Liver (tissue), 3 donors: ENCODE measurements around the gene STIM2.

Experiments used
- EGR1 ChIP-seq, 2 donors: IDR thresholded peaks; 2 replicates each; pipeline ENCODE4 v1.6.1; 2016 to 2018; ENCODE audit warnings: antibody characterized with exemption in 2 of 2, low read depth in 2 of 2
- TF ChIP-seq, protein P1 (sequence below): fragments of 150-350 bp; IDR thresholded peaks from 2 replicates; pipeline ENCODE4 v1.5.1; 2017; ENCODE audit warnings: improper control_type of control experiment, low read depth, low read length; ENCODE audit not compliant: missing input control
- TF ChIP-seq, protein P2 (sequence below): IDR thresholded peaks from 2 replicates; pipeline ENCODE4 v1.6.1; 2016; ENCODE audit warnings: antibody characterized with exemption
- donor health status: healthy.
- donor health status: healthy.

DNA sequence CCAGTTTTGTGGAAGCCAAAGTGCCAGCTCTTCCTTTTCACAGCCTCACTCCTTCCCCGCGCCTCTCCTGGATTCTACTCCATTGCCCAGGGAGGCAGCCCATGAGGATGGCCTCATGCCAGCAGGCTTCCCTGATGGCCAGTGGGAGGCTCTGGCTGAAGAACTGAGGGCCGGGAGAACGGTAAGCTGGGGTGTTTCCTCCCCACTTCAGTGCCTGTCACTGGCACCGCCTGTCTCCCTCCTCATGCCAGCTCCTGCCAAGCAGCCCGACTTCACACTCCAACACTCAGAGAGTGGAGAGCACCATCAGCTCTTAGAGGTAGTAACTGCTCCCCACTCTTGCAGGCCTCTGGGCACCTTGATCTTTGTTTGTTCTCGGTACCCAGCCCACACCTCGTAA, 46.9 kb upstream of the STIM2 start:
- TF ChIP-seq, protein P1, sequence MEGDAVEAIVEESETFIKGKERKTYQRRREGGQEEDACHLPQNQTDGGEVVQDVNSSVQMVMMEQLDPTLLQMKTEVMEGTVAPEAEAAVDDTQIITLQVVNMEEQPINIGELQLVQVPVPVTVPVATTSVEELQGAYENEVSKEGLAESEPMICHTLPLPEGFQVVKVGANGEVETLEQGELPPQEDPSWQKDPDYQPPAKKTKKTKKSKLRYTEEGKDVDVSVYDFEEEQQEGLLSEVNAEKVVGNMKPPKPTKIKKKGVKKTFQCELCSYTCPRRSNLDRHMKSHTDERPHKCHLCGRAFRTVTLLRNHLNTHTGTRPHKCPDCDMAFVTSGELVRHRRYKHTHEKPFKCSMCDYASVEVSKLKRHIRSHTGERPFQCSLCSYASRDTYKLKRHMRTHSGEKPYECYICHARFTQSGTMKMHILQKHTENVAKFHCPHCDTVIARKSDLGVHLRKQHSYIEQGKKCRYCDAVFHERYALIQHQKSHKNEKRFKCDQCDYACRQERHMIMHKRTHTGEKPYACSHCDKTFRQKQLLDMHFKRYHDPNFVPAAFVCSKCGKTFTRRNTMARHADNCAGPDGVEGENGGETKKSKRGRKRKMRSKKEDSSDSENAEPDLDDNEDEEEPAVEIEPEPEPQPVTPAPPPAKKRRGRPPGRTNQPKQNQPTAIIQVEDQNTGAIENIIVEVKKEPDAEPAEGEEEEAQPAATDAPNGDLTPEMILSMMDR = no peak
- TF ChIP-seq, protein P2, sequence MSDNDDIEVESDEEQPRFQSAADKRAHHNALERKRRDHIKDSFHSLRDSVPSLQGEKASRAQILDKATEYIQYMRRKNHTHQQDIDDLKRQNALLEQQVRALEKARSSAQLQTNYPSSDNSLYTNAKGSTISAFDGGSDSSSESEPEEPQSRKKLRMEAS = no peak
- no peak for TF ChIP-seq EGR1 (IDR thresholded peaks at IDR 0.05; ENCODE audit: low read depth in 2 of 2)
